ENCODE results near the gene ANO3.

DNA sequence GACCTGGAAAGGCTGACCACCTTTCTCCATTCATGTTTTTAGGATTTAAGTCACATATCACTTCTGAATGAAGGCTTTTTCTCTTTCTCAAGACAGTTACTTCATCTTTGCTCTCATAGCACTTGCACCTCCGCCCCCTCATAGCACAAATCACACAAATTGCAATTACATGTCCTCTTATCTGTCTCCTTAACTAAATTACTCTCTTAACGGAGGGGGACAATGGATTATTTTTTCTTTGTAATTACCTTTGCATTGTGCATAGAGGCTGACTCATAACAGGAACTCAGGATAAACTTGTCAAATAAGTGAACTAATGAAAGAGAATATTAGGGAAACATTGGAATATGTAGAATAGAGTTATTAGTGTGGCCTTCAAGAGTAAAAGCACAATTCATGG is 145.5 kb downstream of the ANO3 start:
- TF ChIP-seq POLR2A (IDR thresholded peaks at IDR 0.05; ENCODE audit: extremely low read depth, insufficient read length) (no peak), CTCF (IDR thresholded peaks at IDR 0.05; ENCODE audit: low read depth, low read length) (no peak), MYC (IDR thresholded peaks at IDR 0.05; ENCODE audit: low read depth, low read length) (no peak)
- TF ChIP-seq, protein P1, sequence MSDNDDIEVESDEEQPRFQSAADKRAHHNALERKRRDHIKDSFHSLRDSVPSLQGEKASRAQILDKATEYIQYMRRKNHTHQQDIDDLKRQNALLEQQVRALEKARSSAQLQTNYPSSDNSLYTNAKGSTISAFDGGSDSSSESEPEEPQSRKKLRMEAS (IDR thresholded peaks at IDR 0.05; ENCODE audit: low read depth, low read length) = no peak

Measured in NB4 (cell line).